ENCODE results near the gene SIX2. TPM values are rescaled to one million over a fixed set of nuclear protein-coding genes. Genes with fewer than 3 reads are reported as not detected.

The SIX2 gene
- total and polyA plus RNA-seq, 9 of the 15 experiments (the other 6 are each of a cell fraction or from before 2014, with no cell fraction given), result not detected

DNA sequence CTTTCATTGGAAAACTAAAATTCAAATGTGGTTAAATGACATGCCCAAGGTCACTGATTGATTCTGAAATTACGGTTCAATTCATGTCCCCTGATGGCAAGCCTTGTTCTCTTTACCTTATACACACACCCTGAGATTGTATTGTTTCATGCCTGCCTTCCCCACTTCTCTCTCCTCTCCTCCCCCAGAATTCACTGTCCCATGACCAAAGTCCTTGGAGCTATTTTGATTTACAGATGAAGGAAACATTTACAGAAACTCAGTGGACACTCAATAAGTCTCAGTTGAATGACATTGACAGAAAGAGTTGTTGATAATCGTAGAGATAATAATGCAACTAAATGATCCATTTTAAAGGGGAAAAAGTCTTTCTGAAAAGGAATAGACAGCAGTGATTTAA, 33.1 kb upstream of the SIX2 start:
- Histone ChIP-seq H3K27me3 (ENCODE audit: control insufficient read depth in 2 of 2, insufficient read depth in 2 of 2, low read length in 2 of 2) (peaks cover 0 to 8% of the 10 kb centered on the region in 2 experiments; a peak in 2 of 5 replicates), H3K79me2 (ENCODE audit: control insufficient read depth, insufficient read depth, low read length) (no peaks in the 10 kb centered on the region), H2AFZ (ENCODE audit: low read depth, low read length) (no peak overlapping the region), H3K36me3 (ENCODE audit: control insufficient read depth, insufficient read depth, low read length) (no peaks in the 10 kb centered on the region), H3K4me2 (ENCODE audit: insufficient read depth, low read length) (no peak overlapping the region), H3K27ac (ENCODE audit: extremely low read depth, low read depth, low read length) (no peak overlapping the region), H3K4me1 (replicated peaks in 1 of 2; ENCODE audit: control insufficient read depth in 2 of 2, insufficient read depth in 2 of 2, low read length in 2 of 2) (no peaks in the 10 kb centered on the region), H3K9me3 (replicated peaks; ENCODE audit: control insufficient read depth, insufficient read depth, low read depth, low read length) (no peaks in the 10 kb centered on the region), H3K4me3 (no peak overlapping the region), H4K20me1 (replicated peaks; ENCODE audit: control insufficient read depth, insufficient read depth, low read length) (no peaks in the 10 kb centered on the region), H3K9me1 (ENCODE audit: control insufficient read depth, insufficient read depth, low read length) (no peaks in the 10 kb centered on the region), H3K9ac (ENCODE audit: insufficient read depth in 1 of 2, low read depth in 2 of 2, low read length in 2 of 2) (no peak overlapping the region)
- BruUV-seq (replicated peaks), result no TSS peak
- DNase-seq (ENCODE audit: extremely low read depth in 1 of 4, low spot score in 3 of 4), result no peak
- TF ChIP-seq ZNF282 (CRISPR knock-in tag; IDR thresholded peaks at IDR 0.05), result no peak
- no peak for TF ChIP-seq SMARCA5 (IDR thresholded peaks at IDR 0.05)
- no peak for TF ChIP-seq ARID1B (IDR thresholded peaks at IDR 0.05)
- no peak for TF ChIP-seq MXI1 (IDR thresholded peaks at IDR 0.05; ENCODE audit: low read depth, low read length)
- TF ChIP-seq, protein P1, sequence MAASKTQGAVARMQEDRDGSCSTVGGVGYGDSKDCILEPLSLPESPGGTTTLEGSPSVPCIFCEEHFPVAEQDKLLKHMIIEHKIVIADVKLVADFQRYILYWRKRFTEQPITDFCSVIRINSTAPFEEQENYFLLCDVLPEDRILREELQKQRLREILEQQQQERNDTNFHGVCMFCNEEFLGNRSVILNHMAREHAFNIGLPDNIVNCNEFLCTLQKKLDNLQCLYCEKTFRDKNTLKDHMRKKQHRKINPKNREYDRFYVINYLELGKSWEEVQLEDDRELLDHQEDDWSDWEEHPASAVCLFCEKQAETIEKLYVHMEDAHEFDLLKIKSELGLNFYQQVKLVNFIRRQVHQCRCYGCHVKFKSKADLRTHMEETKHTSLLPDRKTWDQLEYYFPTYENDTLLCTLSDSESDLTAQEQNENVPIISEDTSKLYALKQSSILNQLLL (CRISPR knock-in tag; IDR thresholded peaks at IDR 0.05; ENCODE audit: borderline replicate concordance), result no peak
- no peak for TF ChIP-seq SNIP1 (IDR thresholded peaks at IDR 0.05; ENCODE audit: low read depth)
- TF ChIP-seq BRF1 (IDR thresholded peaks at IDR 0.05; ENCODE audit: borderline replicate concordance, extremely low read depth, insufficient read length), result no peak
- no peak for TF ChIP-seq RCOR1 (IDR thresholded peaks at IDR 0.05; ENCODE audit: borderline replicate concordance in 1 of 2, low read depth in 2 of 2, low read length in 2 of 2)
- no peak for TF ChIP-seq ZNF586 (CRISPR knock-in tag; conservative IDR thresholded peaks at IDR 0.05)
- no peak for TF ChIP-seq HDGF (IDR thresholded peaks at IDR 0.05)
- no peak for TF ChIP-seq FOXA3 (CRISPR knock-in tag; conservative IDR thresholded peaks at IDR 0.05 in 1 of 2, IDR thresholded peaks at IDR 0.05 in 1 of 2)
- no peak for TF ChIP-seq SMC3 (conservative IDR thresholded peaks at IDR 0.05; ENCODE audit: insufficient read depth, low read depth, low read length)
- TF ChIP-seq FOXJ3 (CRISPR knock-in tag; IDR thresholded peaks at IDR 0.05), result no peak
- no peak for TF ChIP-seq STAG1 (CRISPR knock-in tag; IDR thresholded peaks at IDR 0.05; ENCODE audit: borderline replicate concordance)
- in situ Hi-C loops (cut with MboI) (no loop called here), intact Hi-C loops (cut with micrococcal nuclease) (no loop called here)
- ChIA-PET CTCF (ENCODE audit: low intra/inter-chr PET ratio) (no interaction called here), POLR2A (no interaction called here)
- no peak for FAIRE-seq
- no peak for ATAC-seq
- WGBS (ENCODE audit: insufficient coverage, low coverage, missing lambda C conversion rate), result 0% methylated on average over 2 of the region's 2 CpGs

All from K562 (cell line).